ENCODE measurements around the gene EPN2. TPM values are rescaled to one million over a fixed set of nuclear protein-coding genes. Genes with fewer than 3 reads are reported as not detected.

The EPN2 gene
- total RNA-seq, 1 donor = 18.1 TPM

GRCh38 chr17:19249681-19250080 lies 12.5 kb downstream of the EPN2 start:
- Histone ChIP-seq H3K9me3 (ENCODE audit: low read depth, low read length) (no peaks in the 10 kb centered on the region), H3K4me3 (ENCODE audit: insufficient read depth, low read length) (peak overlapping the region; percentile 7), H3K27ac (ENCODE audit: low read depth, low read length) (peak overlapping the region; percentile 68), H3K79me2 (ENCODE audit: insufficient read depth, low read length) (peaks cover 79% of the 10 kb centered on the region), H2AFZ (ENCODE audit: low read length) (no peak overlapping the region), H3K36me3 (ENCODE audit: insufficient read depth, low read length) (no peaks in the 10 kb centered on the region), H3K4me2 (ENCODE audit: insufficient read depth, low read length) (peak overlapping the region; percentile 73), H4K20me1 (ENCODE audit: insufficient read depth, low read length) (peaks cover 67% of the 10 kb centered on the region), H3K4me1 (ENCODE audit: insufficient read depth, low read length) (peaks cover 39% of the 10 kb centered on the region), H3K27me3 (ENCODE audit: insufficient read depth, low read length) (no peaks in the 10 kb centered on the region)
- TF ChIP-seq CTCF (IDR thresholded peaks at IDR 0.05; ENCODE audit: extremely low read depth, low read depth, low read length) = no peak
- DNase-seq (ENCODE audit: insufficient read length, low spot score, missing footprints) = peak; percentile 17

- no peak for DNase-seq (ENCODE audit: insufficient read length, low spot score, missing footprints)
- H3K36me3 ChIP-seq (ENCODE audit: insufficient read depth, low read length) = no peaks in the 10 kb centered on the region
- peaks cover 39% of the 10 kb centered on the region for H3K4me1 ChIP-seq (ENCODE audit: insufficient read depth, low read length)
- H3K27me3 ChIP-seq (ENCODE audit: insufficient read depth, low read length) = no peaks in the 10 kb centered on the region
- H3K4me3 ChIP-seq (ENCODE audit: insufficient read depth, low read length) = no peak overlapping the region
- peak overlapping the region; percentile 73 for H3K4me2 ChIP-seq (ENCODE audit: insufficient read depth, low read length)
- H3K79me2 ChIP-seq (ENCODE audit: insufficient read depth, low read length) = peaks cover 81% of the 10 kb centered on the region
- TF ChIP-seq CTCF (IDR thresholded peaks at IDR 0.05; ENCODE audit: extremely low read depth, low read depth, low read length) = no peak
- peaks cover 71% of the 10 kb centered on the region for H4K20me1 ChIP-seq (ENCODE audit: insufficient read depth, low read length)
- H3K9me3 ChIP-seq (ENCODE audit: low read depth, low read length) = no peaks in the 10 kb centered on the region
- no peak overlapping the region for H2AFZ ChIP-seq (ENCODE audit: low read length)
- peak overlapping the region; percentile 68 for H3K27ac ChIP-seq (ENCODE audit: low read depth, low read length)
These were observed 13.4 kb downstream of the EPN2 start for GRCh38 chr17:19250421-19251173.

- H3K27me3 ChIP-seq (ENCODE audit: insufficient read depth, low read length) = no peaks in the 10 kb centered on the region
- H3K27ac ChIP-seq (ENCODE audit: low read depth, low read length) = no peak overlapping the region
- H3K4me3 ChIP-seq (ENCODE audit: insufficient read depth, low read length) = no peak overlapping the region
- H3K79me2 ChIP-seq (ENCODE audit: insufficient read depth, low read length) = peaks cover 80% of the 10 kb centered on the region
- DNase-seq (ENCODE audit: insufficient read length, low spot score, missing footprints) = no peak
- no peaks in the 10 kb centered on the region for H3K9me3 ChIP-seq (ENCODE audit: low read depth, low read length)
- H3K4me1 ChIP-seq (ENCODE audit: insufficient read depth, low read length) = peaks cover 28% of the 10 kb centered on the region
- H2AFZ ChIP-seq (ENCODE audit: low read length) = no peak overlapping the region
- H3K36me3 ChIP-seq (ENCODE audit: insufficient read depth, low read length) = no peaks in the 10 kb centered on the region
- no peak overlapping the region for H3K4me2 ChIP-seq (ENCODE audit: insufficient read depth, low read length)
- H4K20me1 ChIP-seq (ENCODE audit: insufficient read depth, low read length) = peaks cover 71% of the 10 kb centered on the region
- TF ChIP-seq CTCF (IDR thresholded peaks at IDR 0.05; ENCODE audit: extremely low read depth, low read depth, low read length) = no peak
These were observed 15.9 kb downstream of the EPN2 start for GRCh38 chr17:19253112-19253511.

GRCh38 chr17:19254651-19255050 lies 17.5 kb downstream of the EPN2 start:
- no peak overlapping the region for H3K4me2 ChIP-seq (ENCODE audit: insufficient read depth, low read length)

More at GRCh38 chr17:19254651-19255050, 17.5 kb downstream of the EPN2 start:
- Histone ChIP-seq H3K27me3 (ENCODE audit: insufficient read depth, low read length) (no peaks in the 10 kb centered on the region), H3K79me2 (ENCODE audit: insufficient read depth, low read length) (peaks cover 92% of the 10 kb centered on the region), H3K36me3 (ENCODE audit: insufficient read depth, low read length) (no peaks in the 10 kb centered on the region), H3K4me3 (ENCODE audit: insufficient read depth, low read length) (no peak overlapping the region), H4K20me1 (ENCODE audit: insufficient read depth, low read length) (peaks cover 68% of the 10 kb centered on the region), H2AFZ (ENCODE audit: low read length) (no peak overlapping the region), H3K27ac (ENCODE audit: low read depth, low read length) (no peak overlapping the region), H3K4me1 (ENCODE audit: insufficient read depth, low read length) (peaks cover 13% of the 10 kb centered on the region), H3K9me3 (ENCODE audit: low read depth, low read length) (no peaks in the 10 kb centered on the region)
- TF ChIP-seq CTCF (IDR thresholded peaks at IDR 0.05; ENCODE audit: extremely low read depth, low read depth, low read length) = no peak
- DNase-seq (ENCODE audit: insufficient read length, low spot score, missing footprints) = no peak

Measured in osteoblast (primary cell).